HG03064 (cell line): ENCODE results near the gene KIR3DL2.
"Not testable (repeated sequence)": the region's sequence is repeated elsewhere in the genome, so short reads cannot be mapped to it uniquely, and the experiment has no call there.

ENCODE experiments used
- ATAC-seq: cut with Tn5 transposase; IDR thresholded peaks from one replicate; pipeline ENCODE4 v1.9.1; 2021; ENCODE audit warnings: low read depth; ENCODE audit not compliant: unreplicated experiment

KIR3DL2 gene

GRCh38 chr19:54850061-54850640 is at the start of gene KIR3DL2:
TSS of gene KIR3DL2 (plus strand) at chr19:54850443. CDS start at chr19:54850476, 33 bp downstream.
- ATAC-seq = not testable (repeated sequence)

- ATAC-seq = no peak
These were observed 46.8 kb upstream of the KIR3DL2 start, which contains the start of gene KIR2DL4 for GRCh38 chr19:54803410-54803809. TSS of gene KIR2DL4 (plus strand) at chr19:54803610. CDS start at chr19:54803652, 42 bp downstream.

GRCh38 chr19:54804101-54804500 is 46.1 kb upstream of the KIR3DL2 start:
- no peak for ATAC-seq

GRCh38 chr19:54804571-54804970 is 45.7 kb upstream of the KIR3DL2 start:
- ATAC-seq = no peak

DNA sequence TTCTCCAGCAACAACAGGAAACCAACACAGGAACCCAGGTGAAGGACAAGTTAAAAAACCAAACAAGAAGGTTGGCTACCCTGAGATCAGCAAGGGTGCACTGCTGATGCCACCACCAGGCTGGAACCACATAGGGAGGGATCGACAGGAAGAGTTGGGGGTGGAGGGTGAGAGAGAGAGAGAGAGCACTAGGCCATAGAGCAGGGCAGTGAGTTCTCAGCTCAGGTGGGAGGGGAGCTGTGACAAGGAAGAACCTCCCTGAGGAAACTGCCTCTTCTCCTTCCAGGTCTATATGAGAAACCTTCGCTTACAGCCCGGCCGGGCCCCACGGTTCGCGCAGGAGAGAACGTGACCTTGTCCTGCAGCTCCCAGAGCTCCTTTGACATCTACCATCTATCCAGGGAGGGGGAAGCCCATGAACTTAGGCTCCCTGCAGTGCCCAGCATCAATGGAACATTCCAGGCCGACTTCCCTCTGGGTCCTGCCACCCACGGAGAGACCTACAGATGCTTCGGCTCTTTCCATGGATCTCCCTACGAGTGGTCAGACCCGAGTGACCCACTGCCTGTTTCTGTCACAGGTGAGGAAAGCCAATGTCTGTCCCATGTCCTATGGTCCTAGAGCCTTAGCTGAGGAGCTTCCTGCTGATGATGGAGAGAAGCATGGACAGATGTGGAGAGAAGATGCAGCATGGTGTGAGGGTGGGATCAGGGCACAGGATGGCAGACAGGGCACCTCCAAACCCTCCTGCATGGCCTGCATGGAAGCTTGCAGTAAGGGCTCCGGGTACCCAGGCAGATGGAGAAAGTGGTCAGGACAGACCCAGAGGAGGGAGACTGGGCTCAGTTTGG is 44.4 kb upstream of the KIR3DL2 start:
- ATAC-seq = no peak

- ATAC-seq = no peak
These were observed 43.8 kb upstream of the KIR3DL2 start for GRCh38 chr19:54806516-54806838.

- not testable (repeated sequence) for ATAC-seq
These were observed 35.7 kb upstream of the KIR3DL2 start for GRCh38 chr19:54814571-54814970.

DNA sequence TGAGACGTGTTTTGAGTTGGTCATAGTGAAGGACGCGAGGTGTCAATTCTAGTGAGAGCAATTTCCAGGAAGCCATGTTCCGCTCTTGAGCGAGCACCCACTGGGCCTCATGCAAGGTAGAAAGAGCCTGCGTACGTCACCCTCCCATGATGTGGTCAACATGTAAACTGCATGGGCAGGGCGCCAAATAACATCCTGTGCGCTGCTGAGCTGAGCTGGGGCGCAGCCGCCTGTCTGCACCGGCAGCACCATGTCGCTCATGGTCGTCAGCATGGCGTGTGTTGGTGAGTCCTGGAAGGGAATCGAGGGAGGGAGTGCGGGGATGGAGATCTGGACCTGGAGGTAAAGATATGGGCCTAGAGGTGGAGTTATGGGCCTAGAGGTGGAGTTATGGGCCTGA is 34.0 kb upstream of the KIR3DL2 start, which contains the start of gene KIR3DL1:
Gene KIR3DL1, plus strand, starts transcription at position 218 of the 400 bp plus-strand sequence.
- ATAC-seq = not testable (repeated sequence)

GRCh38 chr19:54817670-54818536 is 32.3 kb upstream of the KIR3DL2 start:
- ATAC-seq = no peak

- not testable (repeated sequence) for ATAC-seq
These were observed 25.8 kb upstream of the KIR3DL2 start for GRCh38 chr19:54824416-54824815.

- ATAC-seq = not testable (repeated sequence)
These were observed 24.9 kb upstream of the KIR3DL2 start for GRCh38 chr19:54825326-54825725.

DNA sequence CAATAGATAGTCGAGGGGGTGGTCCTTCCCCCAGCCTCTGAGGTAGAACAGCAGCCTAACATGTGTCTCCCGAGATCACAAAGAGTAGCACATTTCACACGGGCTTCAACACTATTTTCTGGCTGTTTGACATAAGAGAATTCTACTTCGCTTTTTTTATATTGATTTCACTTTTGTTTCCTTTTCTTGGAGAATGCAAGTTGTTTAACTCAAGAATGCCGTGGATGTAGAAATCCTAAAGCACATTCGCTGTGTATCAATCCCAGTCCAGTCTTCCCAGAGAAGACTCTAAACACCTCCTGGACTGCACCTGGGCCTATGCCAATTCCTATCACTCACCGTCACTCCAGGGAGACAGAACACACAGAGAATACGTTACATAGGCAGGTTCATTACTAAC is 22.2 kb upstream of the KIR3DL2 start:
- ATAC-seq = not testable (repeated sequence)

DNA sequence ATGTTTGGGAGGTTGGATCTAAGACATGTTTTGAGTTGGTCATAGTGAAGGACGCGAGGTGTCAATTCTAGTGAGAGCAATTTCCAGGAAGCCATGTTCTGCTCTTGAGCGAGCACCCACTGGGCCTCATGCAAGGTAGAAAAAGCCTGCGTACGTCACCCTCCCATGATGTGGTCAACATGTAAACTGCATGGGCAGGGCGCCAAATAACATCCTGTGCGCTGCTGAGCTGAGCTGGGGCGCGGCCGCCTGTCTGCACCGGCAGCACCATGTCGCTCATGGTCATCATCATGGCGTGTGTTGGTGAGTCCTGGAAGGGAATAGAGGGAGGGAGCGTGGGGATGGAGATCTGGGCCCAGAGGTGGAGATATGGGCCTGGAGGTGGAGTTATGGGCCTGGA is 17.7 kb upstream of the KIR3DL2 start, which contains the start of gene KIR2DS4:
Gene KIR2DS4, plus strand, starts transcription at position 181 of the 400 bp plus-strand sequence.
- ATAC-seq = not testable (repeated sequence)

DNA sequence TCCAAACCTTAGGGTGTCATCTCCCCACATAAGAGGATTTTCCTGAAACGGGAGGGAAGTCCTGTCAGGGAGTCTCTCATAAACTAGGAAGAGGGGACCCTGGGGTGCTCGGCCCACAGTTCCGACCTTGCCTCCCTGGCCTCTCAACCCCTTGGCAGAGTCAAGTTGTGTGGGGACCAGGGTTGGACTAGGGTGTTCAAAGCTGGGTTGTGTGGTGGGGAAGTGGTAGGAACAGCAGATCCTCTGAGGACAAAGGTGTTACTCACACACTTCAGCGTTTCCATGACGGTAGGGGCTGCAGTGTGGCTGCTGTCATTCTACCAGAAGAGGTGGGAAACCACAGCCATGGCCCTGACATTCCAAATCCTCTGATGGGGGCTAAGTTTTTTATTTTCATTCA is 15.1 kb upstream of the KIR3DL2 start:
- ATAC-seq = not testable (repeated sequence)

DNA sequence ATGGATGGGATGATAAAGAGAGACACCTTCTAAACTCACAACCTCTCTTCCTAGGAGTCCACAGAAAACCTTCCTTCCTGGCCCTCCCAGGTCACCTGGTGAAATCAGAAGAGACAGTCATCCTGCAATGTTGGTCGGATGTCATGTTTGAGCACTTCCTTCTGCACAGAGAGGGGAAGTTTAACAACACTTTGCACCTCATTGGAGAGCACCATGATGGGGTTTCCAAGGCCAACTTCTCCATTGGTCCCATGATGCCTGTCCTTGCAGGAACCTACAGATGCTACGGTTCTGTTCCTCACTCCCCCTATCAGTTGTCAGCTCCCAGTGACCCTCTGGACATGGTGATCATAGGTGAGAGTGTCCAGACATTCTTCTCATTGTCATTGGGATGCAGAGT is 12.7 kb upstream of the KIR3DL2 start:
- not testable (repeated sequence) for ATAC-seq

- ATAC-seq = not testable (repeated sequence)
These were observed 7.1 kb upstream of the KIR3DL2 start for GRCh38 chr19:54843171-54843570.

GRCh38 chr19:54850930-54851329 is 687 bp downstream of the KIR3DL2 start:
- ATAC-seq = no peak

DNA sequence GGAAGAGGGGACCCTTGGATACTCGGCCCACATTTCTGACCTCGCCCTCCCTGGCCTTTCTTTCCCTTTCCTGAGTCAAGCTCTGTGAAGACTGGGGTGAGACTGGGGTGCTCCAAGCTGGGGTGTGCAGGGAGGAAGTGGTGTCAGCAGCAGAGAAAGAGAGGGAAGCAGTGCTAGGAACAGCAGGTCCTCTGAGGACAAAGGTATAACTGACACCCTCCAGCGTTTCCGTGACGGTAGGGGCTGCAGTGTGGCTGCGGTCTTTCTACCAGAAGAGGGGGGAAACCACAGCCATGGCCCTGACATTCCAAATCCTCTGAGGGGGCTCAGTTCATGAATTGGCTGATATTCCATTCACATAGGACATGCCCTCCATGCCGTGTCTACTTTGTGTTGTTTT is 1.1 kb downstream of the KIR3DL2 start:
- ATAC-seq = no peak

GRCh38 chr19:54855241-54855640 is 5.0 kb downstream of the KIR3DL2 start:
- ATAC-seq = not testable (repeated sequence)

DNA sequence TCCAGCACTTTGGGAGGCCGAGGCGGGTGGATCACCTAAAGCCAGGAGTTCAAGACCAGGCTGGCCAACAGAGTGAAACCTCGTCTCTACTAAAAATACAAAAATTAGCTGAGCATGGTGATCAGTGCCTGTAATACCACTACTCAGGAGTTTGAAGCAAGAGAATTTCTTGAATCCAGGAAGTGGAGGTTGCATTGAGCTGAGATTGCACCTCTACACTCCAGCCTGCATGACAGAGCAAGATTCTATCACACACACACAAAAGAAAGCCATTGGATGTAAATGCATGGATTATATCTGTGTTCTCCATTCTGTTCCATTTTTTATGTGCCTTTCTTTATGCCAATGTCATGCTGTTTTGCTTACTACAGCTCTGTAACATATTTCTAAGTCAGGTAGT is 8.2 kb downstream of the KIR3DL2 start:
- not testable (repeated sequence) for ATAC-seq

DNA sequence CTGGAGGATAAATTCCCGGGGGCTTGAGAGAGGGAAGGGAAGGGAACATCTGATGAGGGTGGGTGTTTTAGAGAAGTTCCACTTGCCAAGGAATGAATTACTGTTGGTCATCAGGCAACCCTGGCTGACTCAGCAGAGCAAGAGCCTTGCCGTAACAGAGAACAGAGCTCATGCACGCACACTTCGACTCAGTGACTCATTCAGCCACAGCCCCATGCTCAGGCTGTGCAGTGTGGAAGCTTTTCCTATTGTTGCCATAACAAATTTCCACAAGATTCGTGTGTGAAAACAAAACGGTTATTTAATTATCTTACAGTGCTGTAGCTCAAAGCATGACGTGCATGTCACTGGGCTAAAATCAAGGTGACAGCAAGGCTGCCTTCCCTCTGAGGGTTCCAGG is 9.2 kb downstream of the KIR3DL2 start:
- not testable (repeated sequence) for ATAC-seq
